DMS153 (cell line): ENCODE measurements around the gene UGT1A6.

Experiments used
- DNase-seq: peaks from one replicate; lab custom pipeline; 2025; lab: John Stamatoyannopoulos, UW

The UGT1A6 gene

GRCh38 chr2:233819884-233820773 is 127.4 kb downstream of the UGT1A6 start:
- no peak for DNase-seq

- no peak for DNase-seq
Observed at GRCh38 chr2:233820774-233821105, 128.1 kb downstream of the UGT1A6 start.

GRCh38 chr2:233821196-233821595 is 128.5 kb downstream of the UGT1A6 start:
- no peak for DNase-seq

- no peak for DNase-seq
Observed at GRCh38 chr2:233821709-233822100, 129.0 kb downstream of the UGT1A6 start.

- no peak for DNase-seq
Observed at GRCh38 chr2:233822101-233822771, 129.5 kb downstream of the UGT1A6 start.
